GM06990 (cell line): ENCODE measurements around the gene SOCS3.

ENCODE experiments used
- DNase-seq: peaks from one replicate; pipeline ENCODE4 v3.0.0-alpha.2; 2011; ENCODE audit not compliant: insufficient read length; ENCODE audit errors: extremely low read depth
- H3K27me3 ChIP-seq: replicated peaks from 2 replicates; pipeline ENCODE4 v1.6.0; 2011; ENCODE audit warnings: low read length; ENCODE audit not compliant: control insufficient read depth, insufficient read depth
- H3K36me3 ChIP-seq: 2 replicates; pipeline ENCODE4 v1.5.1; 2011; ENCODE audit warnings: low read length; ENCODE audit not compliant: control insufficient read depth, insufficient read depth
- H3K4me3 ChIP-seq: replicated peaks from 2 replicates; pipeline ENCODE4 v1.5.1; 2011; ENCODE audit warnings: low read depth, mild to moderate bottlenecking, control low read depth, low read length
- CTCF ChIP-seq: IDR thresholded peaks from 2 replicates; pipeline ENCODE4 v1.5.1; 2011; ENCODE audit warnings: low read length, control low read depth, mild to moderate bottlenecking, inconsistent platforms; ENCODE audit not compliant: insufficient read depth, poor library complexity, severe bottlenecking

The SOCS3 gene

GRCh38 chr17:78348055-78348770 lies 11.7 kb downstream of the SOCS3 start:
- Histone ChIP-seq H3K36me3 (no peaks in the 10 kb centered on the region), H3K27me3 (peaks cover 2% of the 10 kb centered on the region; the same call in 1 of the 2 replicates), H3K4me3 (no peak overlapping the region)
- no peak for TF ChIP-seq CTCF
- no peak for DNase-seq

- no peak for TF ChIP-seq CTCF
- peaks cover 2% of the 10 kb centered on the region; the same call in 1 of the 2 replicates for H3K27me3 ChIP-seq
- no peaks in the 10 kb centered on the region for H3K36me3 ChIP-seq
- no peak overlapping the region for H3K4me3 ChIP-seq
- no peak for DNase-seq
These were observed 12.4 kb downstream of the SOCS3 start for GRCh38 chr17:78347453-78347852.

GRCh38 chr17:78346605-78347250 lies 13.1 kb downstream of the SOCS3 start:
- Histone ChIP-seq H3K36me3 (no peaks in the 10 kb centered on the region), H3K4me3 (no peak overlapping the region), H3K27me3 (peaks cover 2% of the 10 kb centered on the region; the same call in 1 of the 2 replicates)
- no peak for TF ChIP-seq CTCF
- DNase-seq: no peak

GRCh38 chr17:78345791-78346494 lies 13.9 kb downstream of the SOCS3 start:
- H3K27me3 ChIP-seq: peaks cover 2% of the 10 kb centered on the region; the same call in 1 of the 2 replicates

GRCh38 chr17:78345172-78345571 lies 14.7 kb downstream of the SOCS3 start:
- no peak for DNase-seq
- no peak for TF ChIP-seq CTCF
- Histone ChIP-seq H3K36me3 (no peaks in the 10 kb centered on the region), H3K27me3 (peaks cover 2% of the 10 kb centered on the region; the same call in 1 of the 2 replicates), H3K4me3 (no peak overlapping the region)

More at GRCh38 chr17:78345791-78346494, 13.9 kb downstream of the SOCS3 start:
- DNase-seq: no peak
- no peak for TF ChIP-seq CTCF
- no peak overlapping the region for H3K4me3 ChIP-seq
- no peaks in the 10 kb centered on the region for H3K36me3 ChIP-seq
